Inferior parietal cortex (tissue), 1 donor: Measurements from ENCODE around the gene IER3IP1.
A peak's percentile ranks its signal among the peaks of the same experiment; 100 is the strongest.
"Not testable (repeated sequence)": the region's sequence is repeated elsewhere in the genome, so short reads cannot be mapped to it uniquely, and the experiment has no call there.

Experiments
- DNase-seq: peaks from one replicate; pipeline ENCODE4 v3.0.0-alpha.2; 2016; ENCODE audit errors: extremely low spot score

IER3IP1 gene

DNA sequence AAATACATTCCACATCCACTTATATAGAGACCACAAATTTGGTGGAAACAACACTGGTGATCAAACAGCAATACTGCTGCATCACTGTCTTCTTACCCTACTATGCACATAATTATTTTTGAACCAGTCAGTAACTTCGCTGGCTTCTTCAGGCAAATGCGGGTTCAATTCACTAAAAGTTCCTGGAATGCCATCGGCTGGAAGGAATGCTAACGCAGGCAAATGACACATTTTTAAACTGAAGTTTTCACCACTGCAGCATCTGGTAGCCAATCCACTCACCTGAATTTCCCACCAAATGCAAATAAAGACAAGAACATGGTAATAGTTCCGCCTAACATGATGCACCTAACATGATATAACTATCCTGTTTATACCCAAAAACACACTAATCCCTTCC, 15.9 kb downstream of the IER3IP1 start:
- no peak for DNase-seq

DNA sequence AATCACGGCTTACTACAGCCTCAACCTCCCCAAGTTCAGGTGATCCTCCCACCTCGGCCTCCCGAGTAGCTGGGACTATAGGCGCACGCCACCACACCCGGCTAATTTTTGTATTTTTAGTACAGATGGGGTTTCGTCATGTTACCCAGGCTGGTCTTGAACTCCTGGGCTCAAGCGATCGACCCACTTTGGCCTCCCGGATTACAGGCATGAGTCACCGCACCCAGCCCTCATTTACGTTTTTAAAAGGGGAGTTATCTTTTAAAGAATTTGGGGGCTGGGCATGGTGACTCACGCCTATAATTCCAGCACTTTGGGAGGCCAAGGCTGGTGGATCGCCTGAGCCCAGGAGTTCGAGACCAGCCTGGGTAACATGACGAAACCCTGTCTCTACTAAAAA, 17.8 kb downstream of the IER3IP1 start:
- not testable (repeated sequence) for DNase-seq

DNA sequence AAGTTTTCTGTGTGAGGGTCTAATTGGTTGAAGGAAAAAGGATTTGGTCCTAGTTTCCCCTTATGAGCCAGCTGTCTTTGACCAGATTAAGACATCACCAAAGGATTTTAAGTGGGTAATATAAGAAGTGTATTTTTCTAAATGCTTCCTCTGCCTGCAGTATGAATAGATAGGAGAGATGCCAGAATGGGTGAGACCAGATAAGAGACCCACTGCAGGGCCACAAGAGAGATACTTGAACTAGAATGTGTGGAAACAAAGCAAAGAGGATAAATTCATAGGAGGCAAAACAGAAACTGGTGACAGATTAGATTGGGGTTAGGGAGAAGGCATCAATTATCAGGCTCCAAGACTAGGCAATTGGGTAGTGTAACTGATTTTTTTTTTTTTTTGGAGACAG, 24.7 kb downstream of the IER3IP1 start:
- DNase-seq = no peak

DNA sequence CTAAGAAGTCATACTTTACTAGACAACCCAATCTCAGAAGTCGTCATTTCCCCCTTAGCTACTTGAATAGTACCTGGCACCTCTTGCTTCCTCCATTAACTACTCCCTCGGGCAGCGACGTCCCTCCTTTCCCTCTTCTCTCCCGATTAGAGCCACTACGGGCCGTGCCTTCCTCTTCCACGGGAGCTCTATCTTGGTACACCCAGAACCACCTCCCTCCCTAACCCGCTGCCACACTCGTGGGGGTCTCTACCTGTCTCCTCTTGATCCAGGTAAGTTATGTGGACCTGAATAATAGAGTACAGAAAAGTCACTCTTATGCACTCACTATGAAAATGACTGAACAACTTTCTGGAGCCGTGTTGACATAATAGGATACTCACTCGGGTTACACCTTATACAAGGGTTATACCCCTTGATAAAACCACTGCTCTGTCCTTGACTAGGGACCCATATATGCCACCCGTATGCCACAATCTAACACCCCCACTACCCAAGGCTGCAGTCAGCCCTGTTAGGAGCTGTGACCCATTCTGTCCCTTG, 25.3 kb downstream of the IER3IP1 start:
- DNase-seq = no peak

DNA sequence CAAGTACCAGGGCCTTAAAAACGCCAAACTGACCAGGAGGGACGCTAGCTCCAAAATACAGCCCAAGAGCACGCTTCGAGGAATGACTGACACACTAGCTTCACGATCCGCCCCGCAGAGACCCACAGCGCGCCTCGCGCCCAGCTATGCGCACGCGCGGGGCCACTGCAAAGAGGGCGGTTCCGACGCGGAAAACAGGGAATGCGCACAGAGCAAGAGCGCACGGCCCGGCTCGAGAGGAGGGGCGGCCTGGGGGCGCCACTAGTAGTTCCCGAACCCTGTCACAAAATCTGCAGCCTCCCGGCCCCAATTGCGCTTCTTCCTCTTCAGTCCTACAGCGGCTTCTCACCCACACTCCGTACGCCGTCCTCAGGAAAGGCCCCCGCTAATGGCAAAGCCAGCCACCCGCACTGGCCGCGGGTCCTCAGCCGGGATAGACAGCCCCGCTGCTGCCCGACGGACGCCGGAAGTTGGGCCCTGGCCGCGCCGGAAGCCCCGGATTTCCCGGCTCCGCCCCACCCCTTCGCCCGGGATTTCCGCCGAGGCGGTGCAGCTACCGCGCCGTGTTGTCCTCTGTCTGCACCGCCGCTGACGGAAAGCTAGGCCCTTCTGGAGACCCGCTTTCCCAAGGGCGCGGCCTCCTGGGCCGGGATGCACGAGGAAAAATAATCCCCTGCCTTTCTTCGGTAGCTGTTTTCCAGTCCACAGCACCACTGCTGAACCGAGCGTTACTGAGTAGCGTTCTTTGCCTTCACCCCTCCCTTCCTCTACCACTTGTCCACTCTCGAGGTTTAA, 25.9 kb downstream of the IER3IP1 start, which contains the start of gene HDHD2:
HDHD2 (minus strand) TSS at position 472 of the 795 bp plus-strand sequence. CDS start 14,061 bp downstream, outside the sequence.
- peak; percentile 80 for DNase-seq

DNA sequence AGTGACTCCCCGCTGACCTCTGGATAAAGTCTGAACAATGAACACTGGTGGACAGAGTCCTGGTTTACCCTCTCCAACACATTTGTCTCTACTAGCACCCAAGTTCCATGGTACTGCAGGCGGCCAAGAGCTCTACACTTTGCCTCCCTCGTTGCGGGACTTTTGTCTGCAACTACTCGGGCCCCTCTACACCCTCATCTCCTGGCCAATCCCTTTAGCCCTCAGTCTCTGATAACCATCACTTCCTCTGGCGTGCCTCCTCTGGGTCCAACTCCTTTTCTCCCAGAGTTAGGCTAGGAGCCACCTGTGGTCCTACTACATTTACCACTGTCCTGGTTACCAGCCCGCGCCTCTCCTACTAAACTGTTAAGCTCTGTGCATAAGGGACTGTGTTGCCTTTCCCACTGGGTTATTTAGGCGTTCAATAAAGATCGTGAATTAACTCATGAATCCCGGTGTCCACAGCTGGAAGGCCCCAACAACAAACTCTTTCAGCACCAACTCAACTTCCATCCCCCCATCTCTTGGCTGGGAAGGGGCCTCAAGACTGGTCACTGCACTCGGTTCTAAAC, 26.6 kb downstream of the IER3IP1 start:
- no peak for DNase-seq

DNA sequence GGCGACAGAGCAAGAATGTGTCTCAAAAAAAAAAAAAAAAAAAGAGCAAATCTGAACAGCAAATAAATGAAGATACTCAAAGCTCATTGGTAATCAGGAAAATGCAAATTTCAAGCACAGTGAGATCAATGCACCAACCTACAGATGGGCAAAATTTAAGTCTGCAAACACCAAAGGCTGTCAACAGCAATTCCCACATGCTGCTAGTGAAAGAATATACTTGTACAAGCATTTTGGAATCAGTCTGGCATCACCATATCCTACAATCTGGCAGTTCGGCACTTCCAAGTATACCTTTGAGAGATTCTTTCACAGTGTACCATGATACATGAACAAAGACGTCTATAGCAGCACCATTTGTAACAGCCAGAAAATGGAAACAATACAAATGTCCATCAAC, 30.0 kb downstream of the IER3IP1 start:
- no peak for DNase-seq

DNA sequence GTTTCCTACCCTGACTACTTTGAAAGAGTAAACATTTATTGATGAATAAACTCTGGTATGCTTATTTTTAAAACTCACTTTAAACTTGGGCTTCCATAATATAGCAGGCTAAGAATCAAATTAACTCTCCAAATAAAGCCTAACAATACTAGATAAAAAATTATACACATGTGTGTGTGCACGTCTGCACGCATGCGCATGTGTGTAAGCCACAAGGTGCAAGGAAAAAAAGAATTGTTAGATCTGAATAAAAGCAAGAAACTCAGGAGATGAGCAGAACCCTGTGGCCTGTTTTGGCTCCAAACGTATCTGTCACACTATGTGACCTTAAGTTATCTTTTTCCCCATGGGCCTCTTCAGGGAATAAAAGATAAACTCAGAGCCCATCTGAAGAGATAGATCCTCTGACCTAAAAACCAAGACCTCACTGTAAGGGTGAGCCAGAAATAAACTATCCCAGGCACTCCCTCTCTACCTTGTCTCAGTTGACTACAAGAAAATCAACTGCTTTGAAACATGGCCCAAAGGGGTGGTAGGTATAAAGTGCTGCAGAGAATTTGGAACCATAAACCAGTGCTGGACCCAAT, 32.2 kb downstream of the IER3IP1 start:
- no peak for DNase-seq

DNA sequence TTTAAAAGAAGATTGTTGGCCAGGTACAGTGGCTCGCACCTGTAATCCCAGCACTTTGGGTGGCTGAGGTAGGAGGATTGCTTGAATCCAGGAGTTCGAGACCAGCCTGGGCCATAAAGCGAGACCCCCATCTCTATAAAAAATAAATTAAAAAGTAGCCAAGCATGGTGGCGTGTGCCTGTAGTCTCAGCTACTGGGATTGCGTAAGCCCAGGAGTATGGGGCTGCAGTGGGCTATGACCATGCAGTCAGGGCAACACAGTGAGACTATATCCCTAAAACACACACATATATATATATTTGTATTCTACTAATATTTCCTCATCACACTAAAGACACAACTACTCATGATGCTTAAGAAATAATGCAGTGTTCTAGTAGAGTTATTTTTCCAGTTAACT, 33.0 kb downstream of the IER3IP1 start:
- no peak for DNase-seq

DNA sequence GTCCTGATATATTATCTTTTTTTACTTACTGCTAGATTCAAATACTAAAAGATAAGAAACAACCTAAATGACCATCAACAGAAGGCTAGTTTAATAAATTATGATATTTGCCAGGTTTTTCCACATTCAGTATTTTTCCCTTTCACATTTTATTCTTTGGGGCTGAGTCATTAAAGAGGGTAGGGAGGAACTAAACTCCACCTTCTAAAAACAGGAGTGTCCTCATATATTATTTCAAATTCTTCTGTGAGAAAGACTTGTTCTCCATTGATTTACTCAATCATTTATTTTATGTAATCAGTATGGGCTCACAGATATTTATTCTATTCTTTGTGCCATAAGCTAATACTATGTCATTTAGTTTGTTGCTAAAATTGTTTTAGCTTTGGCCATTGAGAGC, 34.9 kb downstream of the IER3IP1 start:
- no peak for DNase-seq

DNA sequence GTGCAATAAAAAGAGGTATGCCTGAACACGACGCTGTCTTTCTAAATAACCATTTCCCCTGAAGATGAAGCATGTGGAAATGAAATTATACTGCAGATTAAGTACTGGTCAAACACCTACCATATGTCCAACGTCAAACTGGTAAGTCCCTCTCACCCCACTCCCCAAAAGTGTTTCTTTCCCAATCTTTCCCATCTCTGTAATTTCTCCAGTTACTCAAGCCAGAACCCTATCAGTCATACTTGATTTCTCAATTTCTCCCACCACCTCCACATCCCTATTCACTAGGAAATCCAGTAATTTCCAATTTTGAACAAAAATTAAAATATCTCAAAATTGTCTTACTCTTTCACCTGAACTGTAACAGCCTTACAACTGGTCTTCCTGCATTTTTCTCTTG, 55.0 kb downstream of the IER3IP1 start:
- no peak for DNase-seq

DNA sequence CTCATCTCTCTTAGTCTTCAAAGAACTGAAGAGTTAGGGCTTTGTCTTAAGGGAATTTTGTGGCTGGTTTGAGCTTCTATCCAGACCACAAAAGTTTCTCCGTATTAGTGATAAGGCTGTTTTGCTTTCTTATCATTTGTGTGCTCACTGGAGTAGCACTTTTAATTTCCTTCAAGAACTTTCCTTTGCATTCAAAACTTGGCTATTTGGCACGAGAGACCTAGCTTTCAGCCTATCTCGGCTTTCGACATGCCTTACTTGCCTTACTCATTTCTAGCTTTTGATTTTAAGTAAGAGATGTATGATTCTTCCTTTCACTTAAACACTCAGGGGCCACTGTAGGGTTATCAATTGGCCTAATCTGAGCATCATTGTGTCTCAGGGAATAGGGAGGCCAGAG, 55.7 kb downstream of the IER3IP1 start:
- DNase-seq = no peak

DNA sequence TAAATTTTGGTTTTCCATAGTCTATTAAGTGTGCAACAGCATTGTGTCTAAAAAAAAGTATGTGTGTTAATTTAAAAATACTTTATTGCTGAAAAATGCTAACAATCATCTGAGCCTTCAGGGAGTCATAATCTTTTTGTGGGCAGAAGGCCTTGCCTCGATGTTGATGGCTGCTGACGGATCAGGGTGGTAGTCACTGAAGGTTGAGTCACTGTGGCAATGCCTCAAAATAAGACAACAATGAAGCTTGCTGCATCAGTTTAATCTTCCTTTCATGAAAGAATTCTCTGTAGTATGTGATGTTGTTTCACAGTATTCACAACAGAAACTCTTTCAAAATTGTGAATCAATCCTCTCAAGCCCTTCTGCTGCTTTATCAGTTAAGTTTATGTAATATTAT, 57.2 kb downstream of the IER3IP1 start:
- DNase-seq = no peak

DNA sequence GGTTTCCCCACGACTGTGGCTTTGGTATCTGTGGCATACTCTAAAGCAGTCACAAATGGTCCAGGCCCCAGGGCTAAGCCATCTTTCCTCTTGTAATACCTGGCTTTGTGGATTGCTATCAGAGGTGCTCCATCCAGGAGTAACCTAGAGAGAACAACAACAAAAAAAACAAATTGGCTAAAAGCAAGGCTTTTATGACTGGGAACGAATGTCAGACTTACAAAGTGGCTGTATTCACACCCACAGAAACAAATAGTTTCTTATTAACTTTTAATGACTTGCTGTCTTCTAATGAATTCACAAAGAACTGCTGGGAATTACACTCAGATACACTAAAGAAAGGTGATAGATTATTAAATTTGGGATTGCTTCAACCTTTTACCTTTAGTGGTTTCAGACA, 61.0 kb downstream of the IER3IP1 start:
- DNase-seq = no peak

DNA sequence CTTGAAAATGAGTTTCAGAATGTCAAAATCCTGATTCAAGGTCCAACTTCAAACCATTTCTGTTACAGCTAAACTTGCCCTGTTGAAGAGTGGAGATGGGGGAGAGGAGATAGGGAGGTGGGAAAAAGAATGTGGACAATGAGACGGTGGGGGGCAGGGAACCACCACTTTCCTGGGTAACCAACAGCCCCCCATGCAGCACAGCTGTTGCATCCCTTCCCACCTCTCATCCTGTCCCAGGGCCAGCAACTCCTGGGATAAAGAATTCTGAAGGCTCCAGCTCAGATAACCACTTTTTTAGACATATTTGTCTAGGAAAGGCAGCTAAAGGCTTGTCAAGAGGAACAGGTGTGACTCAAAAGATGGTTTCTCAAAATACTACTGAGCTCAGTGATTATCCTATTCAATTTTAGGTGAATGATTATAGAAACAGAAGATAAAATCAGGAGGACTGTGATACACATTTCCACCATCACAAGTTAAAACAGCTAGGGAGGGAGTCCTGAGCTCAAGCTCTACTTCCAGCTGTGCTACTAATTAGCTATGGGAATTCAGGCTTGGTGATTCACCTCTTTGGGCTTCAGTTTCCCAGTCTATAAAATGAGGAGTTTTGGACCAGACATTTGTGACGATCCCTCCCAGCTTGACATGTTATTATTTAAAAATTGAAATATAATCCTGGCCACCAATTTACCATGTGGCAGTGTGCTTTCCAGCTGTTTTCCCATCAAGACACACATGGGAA, 62.2 kb downstream of the IER3IP1 start:
- DNase-seq = no peak

DNA sequence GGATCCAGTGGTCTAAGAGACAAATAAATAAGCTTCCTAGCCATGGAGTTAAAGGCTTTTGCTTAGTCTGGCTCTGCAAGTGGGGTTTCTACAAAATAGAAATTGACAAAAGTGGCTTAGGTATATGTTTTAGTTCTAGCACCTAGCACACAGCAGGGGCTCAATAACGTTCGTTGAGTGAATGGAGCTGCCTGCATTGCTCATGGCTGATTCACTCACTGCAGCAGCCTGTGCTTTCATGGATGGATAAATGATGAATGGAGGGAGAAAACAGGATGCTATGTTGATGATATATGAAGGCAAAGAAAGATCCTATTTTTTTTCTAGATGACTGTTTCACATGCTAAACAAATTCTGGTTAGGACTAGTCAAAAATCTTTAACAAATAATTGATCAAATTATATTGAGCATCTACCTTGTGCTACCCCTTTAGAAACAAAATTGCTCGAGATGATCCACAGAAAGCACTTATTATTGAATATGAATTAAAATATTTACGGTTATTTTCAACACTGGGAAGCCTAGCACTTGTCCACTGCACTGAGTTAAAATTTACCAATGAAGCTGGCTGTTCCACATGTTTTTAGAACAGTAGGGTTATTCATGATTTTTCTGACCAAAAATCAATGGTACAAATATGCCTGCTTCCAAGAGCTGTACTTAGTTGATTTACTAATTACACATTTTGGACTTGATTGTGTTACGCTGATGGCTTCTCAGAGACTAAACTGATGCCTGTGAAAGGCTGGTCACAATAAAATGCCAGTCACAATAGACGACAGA, 65.5 kb downstream of the IER3IP1 start:
- DNase-seq = no peak

DNA sequence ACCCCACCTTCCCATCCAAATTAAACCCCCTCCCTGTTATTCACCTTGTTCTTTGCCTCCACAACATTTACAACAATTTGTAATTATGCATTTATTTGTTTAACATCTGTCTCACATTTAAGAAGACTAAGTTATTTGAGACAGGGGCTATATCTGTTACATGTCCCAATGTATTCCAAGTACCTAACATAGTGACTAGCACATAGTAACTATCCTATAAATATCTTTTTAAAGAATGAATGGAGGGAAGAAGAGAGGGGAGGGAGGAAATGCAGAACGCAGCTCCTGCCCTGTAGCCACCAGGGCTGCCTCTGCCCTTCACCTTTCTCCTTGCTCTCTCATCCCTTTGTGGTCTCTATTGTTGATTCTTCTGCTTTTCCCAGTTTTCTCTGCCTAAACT, 66.4 kb downstream of the IER3IP1 start:
- DNase-seq = no peak

DNA sequence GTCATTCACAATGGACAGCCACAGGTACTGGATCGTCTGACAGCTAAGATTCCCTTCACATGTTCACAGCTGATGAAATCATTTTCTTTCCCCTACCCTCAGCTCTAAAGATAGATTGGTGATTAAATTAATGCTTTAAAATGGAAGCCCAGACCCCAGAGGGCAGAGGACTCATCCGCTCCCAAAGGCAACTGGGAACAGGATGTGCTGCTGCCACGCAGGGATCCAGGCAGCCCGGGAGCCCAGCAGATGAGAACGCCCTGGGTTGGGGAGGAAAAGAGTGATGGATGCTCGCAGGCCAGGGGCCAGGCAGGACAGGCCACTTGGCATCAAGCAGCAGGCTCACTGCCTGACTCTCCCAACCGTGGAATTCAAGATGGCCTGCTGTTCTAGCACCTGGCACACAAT, 67.2 kb downstream of the IER3IP1 start:
- DNase-seq = no peak

DNA sequence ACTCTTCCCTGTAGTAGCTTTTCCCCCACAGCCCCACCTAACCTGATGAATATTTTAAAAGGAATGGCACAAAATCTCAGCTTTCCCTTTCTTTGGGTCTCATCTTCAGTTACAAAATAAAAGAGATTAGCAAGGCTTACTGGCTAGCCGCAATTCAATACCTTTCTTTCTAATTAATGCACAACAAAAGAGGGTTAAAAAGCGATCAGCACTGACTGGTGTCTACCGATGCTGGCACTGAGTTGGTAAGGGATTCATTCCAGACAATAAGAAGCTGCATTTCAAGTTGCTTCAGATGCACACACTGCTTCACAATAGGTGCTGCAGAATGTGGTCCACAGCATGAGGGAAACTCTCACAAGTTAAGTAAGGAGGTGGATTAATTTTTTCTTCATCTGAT, 67.8 kb downstream of the IER3IP1 start:
- no peak for DNase-seq
